DMS153 (cell line): ENCODE measurements around the gene VPS13D.

ENCODE experiments used
- DNase-seq: peaks from one replicate; lab custom pipeline; 2025; lab: John Stamatoyannopoulos, UW

VPS13D gene

DNA sequence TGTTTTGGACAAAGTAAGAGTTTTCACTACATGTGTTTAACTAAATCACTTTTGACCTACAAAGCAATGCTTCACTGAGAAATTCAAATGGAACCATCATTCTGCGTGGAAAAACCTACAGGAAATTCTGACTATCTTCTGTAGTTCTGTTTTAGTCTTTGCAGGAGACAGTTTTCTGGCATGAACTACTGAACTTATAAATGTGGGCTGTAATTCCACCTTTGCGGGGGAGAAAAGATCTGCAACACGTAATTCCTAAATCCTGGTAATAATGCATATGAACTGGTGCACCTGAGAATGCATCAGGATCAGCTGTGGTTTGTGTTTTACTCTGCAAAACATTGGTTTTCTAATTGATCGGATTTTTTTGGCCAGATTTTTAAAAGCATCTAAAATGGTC lies 106.0 kb downstream of the VPS13D start:
- DNase-seq, result no peak

DNA sequence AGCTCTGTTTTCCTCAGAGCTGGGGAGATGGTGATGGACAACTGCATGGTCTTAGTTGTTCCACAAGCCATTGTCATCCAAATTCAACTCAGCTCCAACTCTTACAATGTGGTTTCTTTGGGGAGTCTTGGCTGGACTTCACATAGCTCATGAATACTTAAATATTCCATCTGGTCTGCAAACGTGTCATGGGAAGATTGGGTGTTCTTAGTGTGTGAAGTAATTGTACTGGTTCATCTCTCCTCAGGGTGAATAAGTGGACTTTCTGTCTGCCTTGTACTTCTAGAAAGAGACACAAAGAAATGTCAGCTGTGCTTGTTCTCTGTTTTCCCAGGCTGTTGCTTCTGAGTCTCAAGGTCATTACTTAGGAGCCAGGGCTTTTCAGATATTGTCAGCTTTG lies 106.6 kb downstream of the VPS13D start:
- DNase-seq, result no peak

- no peak for DNase-seq
Observed at GRCh38 chr1:12338017-12338416, 108.2 kb downstream of the VPS13D start.

DNA sequence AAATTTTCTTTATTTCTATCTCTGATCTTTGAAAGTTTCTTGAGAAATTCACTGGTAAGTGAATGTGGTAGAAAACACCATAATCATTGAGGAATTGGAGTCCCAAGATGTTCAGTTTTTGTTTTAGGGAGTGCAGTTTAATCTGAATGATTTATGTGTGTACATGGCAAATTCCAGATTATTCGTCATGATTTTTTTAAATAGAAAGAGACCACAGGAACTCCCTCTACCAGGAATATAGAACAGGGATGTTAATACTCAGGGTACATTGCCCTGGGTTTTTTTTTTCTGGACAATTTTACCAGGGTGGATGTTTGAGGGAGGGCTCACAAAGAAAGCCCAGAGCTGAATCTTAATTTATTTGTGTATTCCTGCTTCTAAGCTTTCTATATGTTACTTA lies 109.0 kb downstream of the VPS13D start:
- no peak for DNase-seq

DNA sequence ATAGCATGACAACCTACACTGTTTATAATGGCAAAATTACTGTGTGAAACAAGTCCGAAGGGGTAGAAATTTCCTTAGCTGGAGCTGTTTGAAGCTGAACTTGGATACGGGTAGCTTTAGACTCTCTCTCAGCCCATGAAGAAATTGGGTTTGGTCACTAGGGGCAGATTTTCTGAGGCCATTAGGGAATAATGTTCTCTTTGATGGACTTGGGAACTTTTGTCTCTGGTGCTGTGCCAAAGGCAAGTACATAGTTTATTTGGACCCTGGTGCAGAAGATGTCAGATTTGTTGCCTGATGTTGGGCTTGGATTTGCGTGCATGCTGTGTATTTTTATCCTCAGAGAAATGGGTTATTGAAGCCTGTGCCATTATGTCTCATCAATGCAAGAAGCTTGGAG lies 109.6 kb downstream of the VPS13D start:
- peak; percentile 48 for DNase-seq

DNA sequence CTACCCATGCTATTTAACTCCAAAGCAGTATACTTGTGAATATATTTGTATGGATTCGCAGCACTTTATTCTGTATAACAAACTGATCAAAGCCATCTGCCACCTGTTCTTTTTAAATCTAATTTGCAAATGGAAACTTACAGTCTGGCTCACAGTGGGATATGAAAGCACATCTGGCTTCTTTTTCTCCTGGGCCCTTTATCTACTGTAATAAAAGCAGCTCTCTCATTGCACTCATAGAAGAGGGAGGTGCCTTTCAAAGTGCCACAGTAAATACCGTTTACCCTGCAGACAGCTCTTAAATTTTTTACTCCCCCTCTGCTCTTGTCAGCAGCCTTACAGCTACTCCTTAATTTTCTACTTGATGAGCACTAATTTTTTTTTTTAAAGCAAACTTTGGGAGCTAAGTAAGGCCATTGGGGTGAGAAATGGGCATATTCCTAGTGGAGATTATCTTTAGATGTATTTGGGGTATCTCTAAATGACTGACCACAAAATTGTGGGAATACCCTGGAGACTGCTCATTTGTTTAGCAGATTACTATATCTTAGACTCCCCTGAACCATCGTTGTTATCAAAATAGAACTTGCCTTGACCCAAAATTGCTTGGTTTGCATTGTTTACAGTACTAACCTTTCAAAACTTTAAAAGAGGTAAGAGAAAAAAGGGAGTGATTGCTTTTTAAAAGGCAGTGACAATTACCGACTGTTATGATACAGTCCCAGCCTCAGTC lies 110.1 kb downstream of the VPS13D start:
- DNase-seq, result peak; percentile 72

GRCh38 chr1:12340544-12340930 lies 110.7 kb downstream of the VPS13D start:
- no peak for DNase-seq

GRCh38 chr1:12341667-12342066 lies 111.8 kb downstream of the VPS13D start:
- DNase-seq, result no peak

DNA sequence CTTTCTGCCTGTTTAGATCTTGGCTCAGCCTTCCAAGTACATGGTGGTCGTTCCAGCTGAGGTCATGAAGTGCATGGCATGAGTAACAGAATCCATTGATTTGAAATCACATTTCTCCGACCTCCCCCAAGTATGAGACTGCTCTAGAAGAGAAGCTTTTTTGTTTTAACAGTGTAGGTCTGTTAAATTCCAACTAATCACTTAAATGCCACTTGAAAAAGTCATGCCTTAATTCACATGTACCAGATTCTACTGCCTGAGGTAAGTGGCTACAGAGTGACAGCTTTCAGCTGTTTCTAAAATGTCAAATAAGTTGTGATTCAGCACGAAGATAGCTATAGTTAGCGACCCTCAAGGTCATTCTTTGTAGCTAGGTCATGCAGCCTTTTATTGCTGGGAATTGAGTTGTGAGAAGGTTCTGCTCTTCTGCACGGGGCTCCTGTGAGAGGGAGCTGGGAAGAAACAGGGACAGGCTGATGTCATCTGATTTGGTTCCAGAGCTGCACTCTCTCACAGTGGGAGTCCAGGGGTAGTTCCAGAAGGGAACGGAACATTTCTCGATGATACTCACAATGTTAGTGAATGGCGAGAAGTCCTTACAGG lies 112.7 kb downstream of the VPS13D start:
- no peak for DNase-seq

- DNase-seq, result no peak
Observed at GRCh38 chr1:12343823-12344487, 114.1 kb downstream of the VPS13D start.

DNA sequence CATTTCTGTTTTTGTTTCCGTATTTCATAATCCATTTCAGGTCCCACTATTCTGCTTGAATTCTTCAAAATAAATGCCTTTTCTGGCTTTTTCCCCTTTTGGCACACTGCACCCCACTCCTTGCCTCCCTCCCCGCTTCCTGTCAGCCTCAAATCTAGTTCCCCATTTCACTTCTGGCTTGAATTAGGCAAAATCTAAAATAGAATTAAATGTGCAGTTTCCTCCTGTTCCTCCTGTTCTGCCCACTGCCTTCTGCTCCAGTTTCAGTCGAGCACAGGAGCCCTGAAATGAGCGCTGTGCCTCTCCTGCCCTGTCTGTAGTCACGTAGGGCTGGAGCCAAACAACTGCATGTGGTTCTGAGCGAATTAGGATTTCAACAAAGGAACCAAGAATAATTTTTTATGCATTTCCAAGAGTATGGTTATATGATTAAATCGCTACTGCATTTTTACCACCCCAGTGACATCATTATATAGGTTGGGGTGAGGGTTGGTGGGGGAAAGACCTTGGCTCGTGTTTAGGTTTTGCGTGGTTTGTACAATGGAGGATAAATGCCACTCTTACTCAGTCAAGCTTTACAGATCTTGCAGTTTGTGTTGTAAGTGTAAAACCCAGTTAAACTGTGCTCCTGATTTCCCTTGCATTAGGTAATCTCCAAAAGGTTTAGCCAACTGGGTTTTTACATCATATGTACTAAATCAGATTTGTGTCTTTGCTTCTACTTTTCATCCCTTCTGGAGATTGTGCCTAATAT lies 114.9 kb downstream of the VPS13D start:
- DNase-seq, result no peak

GRCh38 chr1:12345350-12346217 lies 115.8 kb downstream of the VPS13D start:
- no peak for DNase-seq

DNA sequence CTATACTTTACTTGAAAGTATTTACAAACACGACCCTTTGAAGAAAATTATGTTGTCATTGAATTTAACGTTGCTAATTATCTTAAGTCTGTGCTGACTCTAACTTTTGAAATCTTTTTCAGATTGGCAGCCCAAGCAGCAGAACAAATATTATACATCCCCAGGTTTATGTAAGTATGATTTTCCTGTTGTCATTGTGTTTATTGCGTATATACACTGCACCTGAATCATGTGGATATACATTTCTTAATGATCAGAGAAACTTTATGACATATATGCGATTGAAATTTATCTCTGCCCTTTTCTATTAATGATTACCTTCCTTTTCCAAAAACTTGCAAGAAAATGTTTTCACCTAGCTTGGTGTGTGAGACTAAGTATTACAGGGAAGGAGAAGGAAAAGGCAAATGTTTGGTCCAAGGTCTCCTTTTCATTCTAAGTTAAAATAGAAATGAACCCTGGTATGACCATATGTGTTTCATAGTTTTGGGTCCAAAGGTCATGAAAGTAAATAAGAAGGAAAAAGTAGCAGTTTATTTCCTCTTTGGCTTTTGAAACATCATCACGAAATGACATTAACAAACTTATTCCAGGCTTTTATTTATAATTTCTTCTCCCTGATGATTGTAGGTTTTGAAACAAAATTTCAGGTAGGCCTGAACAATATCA lies 116.8 kb downstream of the VPS13D start:
- DNase-seq, result no peak

GRCh38 chr1:12348113-12348512 lies 118.3 kb downstream of the VPS13D start:
- DNase-seq, result no peak

DNA sequence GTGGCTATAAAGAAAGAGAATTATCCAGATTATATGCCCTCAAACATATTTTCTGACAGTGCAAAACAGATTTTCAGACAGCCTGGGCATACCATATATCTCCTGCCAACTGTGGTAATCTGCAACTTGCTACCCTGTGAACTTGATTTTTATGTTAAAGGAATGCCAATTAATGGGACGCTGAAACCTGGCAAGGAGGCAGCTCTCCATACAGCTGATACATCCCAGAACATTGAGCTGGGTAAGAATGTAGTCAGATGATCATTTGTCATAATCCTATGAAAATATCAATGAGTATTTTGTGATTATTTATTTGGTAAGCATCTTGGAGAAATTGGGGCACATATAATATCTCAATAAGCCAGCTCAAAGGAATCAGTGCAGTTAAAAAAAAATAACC lies 124.2 kb downstream of the VPS13D start:
- DNase-seq, result no peak

GRCh38 chr1:12356004-12356890 lies 126.4 kb downstream of the VPS13D start:
- no peak for DNase-seq

GRCh38 chr1:12358499-12358898 lies 128.7 kb downstream of the VPS13D start:
- no peak for DNase-seq

DNA sequence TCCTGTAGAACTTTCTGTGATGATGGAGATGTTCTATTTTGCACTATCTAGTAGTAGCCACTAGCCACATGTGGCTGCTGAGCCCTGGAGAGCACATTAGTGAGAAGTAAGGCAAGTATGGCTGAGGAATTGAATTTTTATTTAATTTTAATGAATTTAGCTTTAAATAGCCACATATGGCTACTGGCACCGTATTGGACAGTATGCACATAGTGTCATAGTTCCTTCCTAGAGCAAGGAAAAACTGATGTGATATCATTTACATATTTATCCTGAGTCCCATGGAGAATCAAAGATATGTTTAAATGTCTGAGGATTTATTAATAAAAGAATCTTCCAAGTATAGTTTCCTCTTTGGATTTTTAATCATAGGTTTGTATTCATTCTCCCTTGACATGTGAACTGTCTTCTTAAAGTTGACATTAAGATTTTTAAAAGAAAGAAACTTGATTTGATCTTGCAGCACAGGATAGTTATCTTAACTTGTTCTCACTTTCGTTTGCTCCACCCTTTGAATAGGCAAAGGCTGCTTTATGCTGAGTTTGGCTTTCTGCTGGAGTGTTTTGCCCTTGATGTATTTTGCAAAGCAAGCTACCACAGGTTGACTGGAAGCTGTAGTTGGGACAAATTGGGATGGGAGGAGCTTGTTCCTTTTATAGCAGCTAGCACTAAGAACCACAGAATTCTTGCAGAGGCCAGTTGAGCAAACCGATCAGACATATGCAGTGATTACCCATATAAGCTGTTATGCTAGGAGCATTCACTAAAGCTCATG lies 129.7 kb downstream of the VPS13D start:
- DNase-seq, result no peak

DNA sequence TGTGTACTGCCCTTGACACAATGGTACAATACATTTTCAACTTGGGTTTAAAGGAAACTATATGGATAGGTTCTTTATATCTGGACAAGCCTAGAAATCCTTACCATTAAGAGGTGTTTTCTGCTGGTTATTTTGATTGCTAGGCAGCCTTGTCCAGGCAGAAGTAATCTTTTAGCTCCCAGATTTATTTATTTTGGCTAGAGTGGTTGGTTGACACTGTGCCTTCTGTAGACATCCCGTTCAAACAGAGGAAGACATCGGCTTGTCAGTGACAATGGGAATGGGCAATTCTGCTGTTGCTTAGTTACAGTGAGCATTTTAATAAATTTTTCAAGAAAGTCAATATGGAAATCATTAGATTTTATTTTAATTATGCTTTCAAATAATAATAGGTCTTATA lies 138.8 kb downstream of the VPS13D start:
- peak; percentile 37 for DNase-seq
